OCI-M2 (cell line): Measurements from ENCODE around the gene BAHCC1.

Experiments
- DNase-seq: peaks from one replicate; lab custom pipeline; 2025; ENCODE audit not compliant: unreplicated experiment; lab: John Stamatoyannopoulos, UW

BAHCC1 gene

DNA sequence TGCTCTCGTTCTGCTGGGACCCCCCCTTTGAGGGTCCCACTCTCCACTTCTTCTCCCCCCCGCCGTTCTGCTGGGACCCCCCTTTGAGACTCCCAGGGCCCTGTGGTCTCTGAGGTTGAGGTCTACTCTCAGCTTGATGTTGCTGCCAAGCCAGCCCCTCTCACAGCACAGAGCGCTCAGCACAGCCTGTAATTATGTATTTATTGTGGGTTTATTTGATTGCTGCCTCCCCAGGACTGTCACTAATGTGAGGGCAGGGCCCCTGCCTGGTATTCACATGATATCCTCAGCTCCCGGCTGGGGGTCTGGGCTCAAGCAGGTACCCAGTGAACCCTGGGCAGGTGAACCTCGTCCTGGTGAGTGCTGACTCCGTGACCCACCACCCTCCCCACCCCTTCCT lies 81.9 kb downstream of the BAHCC1 start:
- DNase-seq: no peak

DNA sequence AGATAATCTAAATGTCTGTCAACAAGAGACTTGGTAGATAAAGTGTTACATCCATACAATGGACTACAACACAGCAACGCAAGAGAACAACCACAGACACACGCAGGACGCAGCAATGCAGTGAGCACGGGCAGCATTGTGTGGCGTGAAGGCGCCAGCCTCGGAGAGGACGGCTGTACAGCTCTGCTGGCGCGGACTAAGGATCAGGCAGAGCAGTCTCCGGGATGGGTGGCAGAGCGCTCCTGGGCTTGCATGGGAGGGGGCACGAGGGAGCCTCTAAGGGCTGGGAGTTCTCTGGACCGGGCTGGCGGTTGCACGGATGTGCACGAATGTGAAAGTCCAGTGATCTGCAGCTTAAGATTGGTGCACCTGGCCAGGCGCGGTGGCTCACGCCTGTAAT lies 82.9 kb downstream of the BAHCC1 start:
- DNase-seq: no peak

DNA sequence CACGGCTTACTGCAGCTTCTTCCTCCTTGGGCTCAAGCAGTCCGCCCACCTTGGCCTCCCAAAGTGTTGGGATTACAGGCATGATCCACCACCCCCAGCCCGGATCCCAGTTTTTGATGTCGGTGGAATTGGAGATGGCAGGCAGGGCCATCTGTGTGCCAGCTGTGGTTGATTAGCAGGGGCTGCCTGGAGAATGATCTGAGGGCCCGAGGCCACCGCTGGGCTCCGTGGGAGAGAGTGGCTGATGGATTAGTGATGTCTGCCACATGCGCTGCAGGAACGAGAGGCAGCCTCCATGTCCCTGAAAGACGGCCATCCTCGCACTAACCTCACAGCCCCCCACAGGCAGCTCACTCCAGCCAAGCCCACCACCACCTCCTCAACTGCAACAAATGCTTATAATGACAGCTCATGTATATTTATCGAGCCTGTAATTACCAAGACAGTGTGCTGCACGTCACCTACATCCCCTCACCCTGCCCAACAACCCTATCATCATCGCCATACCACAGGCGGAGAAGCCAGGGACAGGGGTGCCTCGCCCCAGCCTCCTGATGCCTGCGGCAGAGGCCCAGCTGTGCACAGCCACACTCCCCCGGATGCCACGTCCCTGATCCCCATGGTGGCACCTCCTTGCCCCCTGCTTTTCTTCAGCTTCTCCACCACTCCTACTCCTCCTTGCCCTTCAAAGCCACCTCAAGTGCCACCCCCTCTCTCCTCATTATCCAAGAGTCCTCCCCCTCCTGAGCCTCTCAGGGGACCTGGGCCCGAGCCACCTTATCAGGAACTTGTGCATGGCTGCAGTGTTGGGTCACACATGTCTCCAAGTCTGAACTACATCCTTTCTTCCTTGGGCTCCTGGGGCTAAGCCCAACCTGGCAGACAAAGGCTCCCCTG lies 84.2 kb downstream of the BAHCC1 start:
- no peak for DNase-seq

DNA sequence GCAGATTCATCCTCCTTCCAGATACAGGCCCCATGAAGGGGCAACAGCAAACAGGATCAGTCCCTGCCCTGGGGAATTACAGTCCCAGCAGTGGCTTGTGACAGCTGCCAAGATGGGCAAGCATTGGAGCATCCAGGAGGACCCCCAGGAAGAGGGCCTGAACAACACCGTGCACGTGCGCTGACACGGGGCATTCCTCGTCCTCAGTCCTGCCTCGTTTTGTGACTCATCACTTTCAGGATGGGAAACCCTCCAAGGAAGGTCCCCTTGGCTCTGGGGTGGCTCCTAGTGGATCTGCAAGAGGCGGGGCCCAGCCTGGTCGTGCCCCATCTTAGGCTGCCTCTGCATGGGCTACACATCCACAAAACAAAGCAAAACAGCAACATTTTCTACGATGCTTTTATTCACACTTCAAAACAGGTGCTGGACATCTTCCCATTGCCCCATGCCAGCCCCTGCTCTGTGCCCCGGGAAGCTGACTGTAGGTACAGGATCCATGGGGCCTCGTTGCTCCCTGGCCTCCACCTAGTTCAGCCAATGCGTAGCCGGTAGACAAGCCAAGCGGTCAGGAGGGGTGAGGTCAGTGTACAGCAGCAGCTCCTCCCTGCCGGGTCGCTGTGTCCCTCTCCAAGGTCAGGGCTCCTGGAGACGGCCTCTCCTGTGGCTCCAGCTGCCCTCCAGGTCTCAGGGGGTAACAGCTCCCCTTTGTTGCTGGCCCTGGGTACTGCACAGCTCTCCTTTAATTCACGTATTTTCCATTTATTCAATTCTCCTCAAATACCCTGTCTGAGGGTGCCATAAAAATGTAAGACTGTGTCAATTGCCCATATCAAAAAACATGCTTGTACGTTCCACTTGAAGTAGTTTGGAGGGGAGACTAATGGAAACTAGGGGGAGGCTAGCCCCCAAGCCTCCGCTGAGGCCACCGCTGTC lies 85.1 kb downstream of the BAHCC1 start:
- no peak for DNase-seq

DNA sequence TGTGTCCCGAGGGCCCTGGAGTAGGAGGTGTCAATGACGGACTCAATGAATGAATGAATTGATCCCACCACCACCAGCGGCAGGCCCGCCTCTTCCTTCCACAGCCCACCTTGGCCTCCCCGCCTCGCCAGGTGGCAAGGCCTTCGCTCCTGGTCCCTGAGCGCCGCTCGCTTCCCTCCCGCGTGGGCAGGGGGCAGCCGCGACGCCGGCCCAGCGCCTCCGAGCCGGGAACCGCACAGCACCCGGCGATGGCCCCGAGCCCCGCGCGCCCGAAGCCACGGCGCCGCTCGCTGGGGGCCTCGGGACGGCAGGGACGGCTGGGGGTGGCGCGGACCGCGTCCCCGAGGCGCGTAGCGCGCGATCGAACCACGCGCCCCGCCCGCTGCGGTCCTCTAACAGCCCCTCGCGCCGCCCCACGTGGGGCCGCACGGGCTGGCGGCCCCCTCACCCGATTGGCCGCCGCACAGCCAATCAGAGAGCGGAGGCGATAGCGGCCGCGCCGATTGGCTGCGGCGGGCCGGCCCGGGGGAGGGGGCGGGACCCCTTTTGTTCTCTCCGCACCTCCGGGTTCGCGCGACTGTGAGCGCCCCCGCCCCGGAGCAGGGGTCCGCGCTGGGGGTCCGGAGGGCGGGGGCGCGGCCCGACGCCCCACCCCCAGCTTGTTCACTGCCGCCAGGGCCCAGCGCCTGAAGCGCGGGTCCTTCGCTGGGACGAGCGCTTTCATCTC lies 86.0 kb downstream of the BAHCC1 start:
- no peak for DNase-seq

DNA sequence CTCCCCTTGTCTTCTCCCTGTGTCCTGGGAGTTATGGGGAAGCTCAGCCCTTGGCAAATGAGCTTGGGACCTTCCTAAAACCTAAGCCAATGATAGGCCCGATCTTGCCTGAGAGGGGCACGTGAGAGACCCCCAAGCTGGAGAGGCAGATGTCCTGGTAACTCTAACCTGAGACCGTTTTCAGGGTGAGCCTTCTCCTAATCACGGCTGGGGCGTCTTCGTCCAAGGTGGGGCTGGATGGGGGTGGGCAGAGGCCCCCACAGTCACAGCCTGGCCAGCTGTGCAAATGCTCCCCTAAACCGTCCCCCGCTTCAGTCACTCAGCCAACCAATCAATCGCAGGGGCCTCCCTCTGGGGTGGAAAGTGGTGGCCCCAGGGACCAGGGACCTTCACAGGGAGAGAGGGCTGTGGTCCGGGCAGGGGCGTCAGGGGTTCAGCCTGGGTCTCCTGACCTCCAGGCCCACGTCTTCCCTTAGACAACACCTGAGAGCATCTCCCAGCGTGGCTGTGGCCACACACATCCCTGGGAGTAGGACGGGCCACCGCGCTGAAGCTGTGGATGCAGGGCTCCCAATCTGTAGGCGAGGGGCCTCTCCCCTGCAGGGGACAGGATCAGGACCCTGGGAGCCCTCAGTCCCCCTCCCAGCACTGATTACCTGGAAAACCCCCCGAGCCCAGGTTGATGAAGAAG lies 86.7 kb downstream of the BAHCC1 start:
- no peak for DNase-seq

DNA sequence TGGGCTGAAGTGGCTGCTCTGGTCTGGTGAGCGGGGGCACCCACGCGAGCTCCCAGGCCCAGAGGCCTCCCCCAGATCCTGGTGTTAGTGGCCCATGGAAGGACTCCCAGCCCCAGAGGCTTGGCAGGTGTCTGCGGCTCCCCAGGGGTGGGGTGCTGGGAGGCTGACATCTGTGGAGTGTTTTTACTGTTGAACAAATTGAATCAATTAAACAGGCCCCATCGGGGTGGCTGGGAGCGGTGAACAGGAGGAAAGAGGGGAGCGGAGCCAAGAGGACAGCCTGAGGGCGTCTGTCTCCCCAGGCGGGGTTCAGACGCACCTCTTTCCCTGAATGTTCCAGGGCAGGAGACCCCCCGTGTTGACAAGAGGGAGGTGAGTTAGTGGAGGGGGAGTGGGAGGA lies 87.4 kb downstream of the BAHCC1 start:
- no peak for DNase-seq

DNA sequence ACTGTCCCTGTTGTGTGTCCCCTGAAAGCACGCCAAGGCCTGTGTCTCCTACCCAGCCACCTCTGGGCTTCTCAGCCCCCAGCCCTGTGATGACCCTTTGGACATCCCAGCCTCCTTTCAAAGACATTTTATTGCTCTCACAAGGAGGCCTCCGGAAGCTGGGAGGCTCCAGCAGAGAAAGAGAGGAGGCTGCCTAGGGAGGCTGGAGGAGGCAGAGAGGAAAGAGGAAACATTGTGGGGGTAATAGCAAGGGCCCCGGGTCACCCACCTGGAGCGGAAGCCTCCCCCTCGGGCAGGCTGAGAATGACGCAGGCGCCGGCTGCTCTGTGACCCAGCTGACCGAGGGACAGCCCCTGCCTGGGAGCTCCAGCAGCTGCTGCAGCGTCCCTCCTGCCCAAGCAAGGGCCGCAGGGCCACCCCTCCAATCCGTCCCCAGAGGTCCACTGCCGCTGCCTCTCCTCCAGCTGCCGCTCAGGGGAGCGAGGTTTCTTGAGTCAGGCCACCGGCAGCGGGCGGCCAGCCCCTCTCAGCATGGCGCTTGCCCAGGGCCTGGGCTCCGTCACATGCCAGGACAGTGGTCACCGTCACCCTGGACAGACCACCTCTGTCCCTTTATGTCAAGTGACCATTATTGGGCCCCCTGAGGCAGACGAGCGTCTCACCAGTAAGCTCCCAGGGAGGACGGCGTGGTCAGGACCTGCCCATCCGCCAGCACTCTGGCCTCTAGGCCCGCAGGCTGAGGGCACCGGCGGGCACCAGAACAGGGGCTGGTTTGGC lies 88.0 kb downstream of the BAHCC1 start:
- no peak for DNase-seq

DNA sequence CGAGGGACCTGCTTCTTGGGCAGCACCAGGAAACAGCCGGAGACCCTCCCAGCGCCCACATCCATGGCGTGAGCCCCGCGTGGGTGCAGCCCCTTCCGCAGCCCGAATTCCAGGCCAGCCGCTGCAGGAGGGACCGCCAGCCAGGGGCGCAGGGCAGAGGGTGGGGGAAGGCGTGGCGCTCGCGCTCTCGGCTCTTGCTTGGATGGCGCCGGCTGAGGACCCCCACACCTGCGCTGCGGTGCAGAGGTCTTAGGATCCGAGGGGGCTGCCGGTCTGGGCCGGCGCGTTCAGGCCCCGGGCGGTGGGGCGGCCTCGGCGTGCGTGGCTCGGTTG lies 88.6 kb downstream of the BAHCC1 start:
- no peak for DNase-seq

DNA sequence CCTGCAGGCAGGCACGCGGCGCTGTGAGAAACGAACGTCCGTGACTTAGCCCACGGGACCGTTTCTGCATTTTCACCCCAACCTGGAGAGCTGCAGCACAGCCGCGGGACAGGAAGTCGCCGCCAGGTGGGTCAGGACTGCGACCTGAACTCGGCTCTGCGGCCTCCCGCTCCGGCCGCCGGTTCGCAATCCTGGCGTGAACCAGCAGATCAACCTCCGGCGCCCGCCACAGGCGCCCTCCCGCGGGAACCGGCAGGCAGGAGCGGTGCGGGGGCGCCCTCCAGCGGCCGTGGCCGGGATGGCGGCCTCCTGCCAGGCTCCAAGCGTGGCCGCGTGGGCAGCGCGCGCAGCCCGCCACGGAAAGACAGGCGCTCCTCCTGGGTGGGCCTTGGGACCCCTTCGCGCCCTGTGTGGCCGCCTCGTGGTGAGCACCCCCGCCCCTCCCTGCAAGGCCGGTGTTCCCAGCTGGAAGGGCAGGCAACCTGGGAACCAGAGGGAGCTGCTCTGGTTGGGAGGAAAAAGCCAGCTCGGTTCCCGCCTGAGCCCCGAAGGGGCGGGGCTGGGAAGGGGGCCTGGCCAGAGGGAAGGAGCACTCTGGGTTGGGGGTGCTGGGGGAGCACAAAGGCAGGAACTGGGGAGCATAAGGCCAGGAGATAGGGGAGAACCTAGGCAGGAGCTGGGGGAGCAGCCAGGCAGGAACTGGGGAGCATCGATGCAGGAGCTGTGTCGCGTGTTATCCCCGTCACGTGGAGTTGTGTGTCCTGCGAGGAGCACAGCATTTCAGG lies 89.1 kb downstream of the BAHCC1 start:
- peak; percentile 39 for DNase-seq

DNA sequence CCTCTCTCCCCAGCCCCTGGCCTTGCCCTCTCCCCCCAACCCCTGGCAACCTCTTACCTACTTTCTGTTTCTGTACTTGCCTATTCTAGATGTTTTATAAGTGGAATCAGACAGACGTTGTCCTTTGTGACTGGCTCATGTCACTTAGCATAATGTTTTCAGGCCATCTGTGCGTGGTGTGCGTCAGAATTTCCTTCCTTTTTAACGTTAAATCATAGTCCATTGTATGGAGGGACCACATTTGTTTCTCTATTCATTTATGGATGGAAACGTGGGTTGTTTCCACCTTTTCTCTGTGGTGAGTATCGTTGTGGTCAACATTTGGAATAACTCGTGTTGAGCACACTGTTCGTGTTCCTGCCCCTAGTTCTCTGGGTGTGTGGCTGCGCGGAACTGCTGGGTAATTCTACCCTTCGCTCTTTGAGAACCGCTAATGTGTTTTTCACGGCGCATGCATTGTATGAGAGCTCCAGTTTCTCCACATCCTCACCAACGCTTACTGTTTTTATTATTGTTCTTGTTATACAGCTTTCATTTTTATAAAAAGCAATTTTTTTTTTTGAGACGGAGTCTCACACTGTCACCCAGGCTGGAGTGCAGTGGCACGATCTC lies 91.0 kb downstream of the BAHCC1 start:
- DNase-seq: no peak

DNA sequence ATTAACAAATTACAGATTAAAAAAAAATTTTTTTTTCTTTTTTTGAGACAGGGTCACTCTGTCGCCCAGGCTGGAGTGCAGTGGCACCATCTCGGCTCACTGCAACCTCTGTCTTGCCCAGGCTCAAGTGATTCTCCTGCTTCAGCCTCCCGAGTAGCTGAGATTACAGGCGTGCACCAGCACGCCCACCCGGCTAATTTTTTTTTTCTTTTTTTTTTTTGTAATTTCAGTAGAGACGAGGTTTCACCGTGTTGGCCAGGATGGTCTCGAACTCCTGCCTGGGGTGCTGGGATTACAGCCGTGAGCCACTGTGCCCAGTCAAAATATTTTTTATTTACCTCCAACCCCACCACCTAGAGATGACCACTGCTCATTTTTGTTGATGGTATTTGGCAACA lies 91.8 kb downstream of the BAHCC1 start:
- DNase-seq: no peak

DNA sequence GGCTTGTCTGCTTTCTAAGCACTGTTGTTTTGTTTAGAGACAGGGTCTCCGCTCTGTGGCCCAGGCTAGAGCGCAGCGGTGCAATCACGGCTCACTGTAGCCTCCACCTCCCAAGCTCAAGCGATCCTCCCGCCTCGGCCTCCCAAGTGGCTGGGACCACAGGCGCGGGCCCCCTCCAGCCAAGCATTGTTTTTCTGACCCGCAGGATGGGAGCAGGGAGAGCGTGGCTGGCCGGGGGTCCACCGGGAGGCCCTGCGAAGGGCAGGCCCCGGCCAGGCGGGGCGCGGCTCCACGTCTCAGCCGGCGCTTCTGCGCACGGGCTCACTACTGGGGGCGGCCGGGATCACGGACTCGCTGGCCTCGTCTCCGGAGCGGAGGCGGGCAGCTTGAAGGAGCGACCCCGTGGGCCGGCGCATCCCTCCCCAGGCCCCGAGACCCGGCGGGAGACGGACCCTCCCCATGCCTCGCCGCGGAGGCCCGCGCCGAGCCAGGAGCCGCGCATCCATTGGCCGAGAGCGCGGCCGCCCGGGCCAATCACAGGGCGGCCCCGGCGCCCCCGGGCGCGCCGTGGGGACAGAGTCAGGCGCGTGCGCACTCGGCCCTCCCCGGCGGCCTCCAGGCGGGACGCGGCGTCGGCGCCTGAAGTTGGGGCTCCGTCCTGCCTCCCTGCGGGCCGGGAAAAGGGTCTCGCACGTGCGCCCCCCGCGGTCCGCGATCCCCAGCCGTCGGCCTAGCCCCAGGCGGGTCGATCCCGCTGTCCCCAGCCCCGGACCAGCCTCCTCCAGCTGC lies 92.4 kb downstream of the BAHCC1 start:
- no peak for DNase-seq

DNA sequence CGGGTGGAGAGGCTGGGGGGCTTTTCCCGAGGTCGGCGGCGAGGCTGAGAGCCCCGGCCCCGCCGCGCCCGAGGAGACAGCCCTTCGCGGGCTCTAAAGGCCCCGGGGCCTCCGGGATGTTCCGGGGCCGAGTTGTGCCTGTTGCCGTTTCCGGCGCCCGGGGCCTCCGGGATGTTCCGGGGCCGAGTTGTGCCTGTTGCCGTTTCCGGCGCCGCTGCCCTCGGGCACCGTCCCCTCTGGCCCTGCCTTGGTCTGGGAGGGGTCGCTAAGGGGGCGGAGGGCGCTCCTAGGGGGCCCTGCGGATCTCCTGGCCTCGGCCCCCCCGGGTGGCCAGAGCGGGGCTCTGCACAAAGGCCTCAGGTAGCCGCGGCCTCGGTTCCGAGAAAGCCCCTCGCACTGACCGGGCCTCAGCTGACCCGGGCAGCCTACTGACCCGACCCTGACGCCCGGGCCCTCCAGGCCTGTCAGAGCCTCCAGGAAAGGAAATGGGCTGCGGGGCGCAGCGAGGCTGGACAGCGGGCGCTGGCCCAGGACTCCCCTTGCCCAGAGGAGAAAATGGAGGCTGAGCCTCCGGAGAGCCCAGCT lies 93.1 kb downstream of the BAHCC1 start:
- DNase-seq: no peak

DNA sequence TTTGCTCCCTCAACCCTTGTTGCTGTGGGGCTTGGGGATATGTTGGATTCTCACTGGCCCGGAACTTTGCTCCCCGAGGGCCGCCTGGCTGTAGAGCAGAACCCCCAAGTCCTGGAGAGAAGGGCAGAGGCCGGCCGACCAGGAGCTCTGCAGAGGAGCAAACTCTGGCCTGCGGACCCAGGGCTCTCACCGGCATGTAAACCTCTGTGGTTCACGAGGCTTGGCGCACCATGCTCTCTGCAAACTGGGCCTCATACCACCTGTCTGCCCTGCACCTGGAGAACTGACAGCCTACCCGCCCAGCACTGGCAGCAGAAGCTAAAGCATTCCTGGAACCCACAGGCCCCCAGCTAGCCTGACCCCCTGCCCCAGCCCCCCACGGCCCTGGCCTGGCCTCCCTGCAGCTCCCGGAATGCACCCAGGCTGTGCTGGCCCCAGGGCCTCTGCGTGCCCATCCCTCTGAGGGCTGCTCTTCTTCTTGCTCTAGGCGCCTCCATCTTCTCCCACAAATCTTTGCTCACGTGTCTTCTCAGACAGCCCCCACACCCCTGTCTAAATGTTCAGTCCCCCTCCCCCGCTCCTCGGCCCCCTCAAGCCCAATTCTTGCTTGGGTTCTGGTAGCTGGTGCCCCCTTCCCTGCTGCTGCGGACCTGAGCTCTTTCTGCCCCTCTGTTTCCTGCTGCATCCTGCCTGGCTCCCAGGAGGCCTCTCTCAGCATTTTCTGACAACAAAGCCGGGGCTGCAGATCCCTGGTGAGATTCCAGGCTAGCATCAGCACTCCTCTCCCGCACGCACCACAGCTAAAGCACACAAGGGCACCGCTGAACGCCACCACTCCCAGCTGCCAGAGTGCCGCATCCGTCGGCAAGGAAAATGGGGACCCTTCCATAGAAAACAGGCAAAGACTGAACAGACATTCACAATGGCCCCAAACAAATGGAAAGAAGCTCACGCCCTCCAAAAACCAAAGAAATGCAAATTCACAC lies 94.0 kb downstream of the BAHCC1 start:
- no peak for DNase-seq
